Prostate gland (tissue), 2 donors: ENCODE data around the gene TIE1.

Experiments used
- CTCF ChIP-seq, 4 experiments: fragments of 200-600 bp in 2 of 4; fragments of 450-650 bp in 2 of 4; sonication (generic) in 2 of 4; IDR thresholded peaks; 1 replicate in 3 of 4; 2 replicates in 1 of 4; pipeline ENCODE4 v1.5.1; 2016 to 2019; ENCODE audit warnings: antibody characterized with exemption in 4 of 4, mild to moderate bottlenecking in 2 of 4, moderate library complexity in 2 of 4
- POLR2A ChIP-seq: fragments of 450-650 bp; IDR thresholded peaks from one replicate; pipeline ENCODE4 v1.6.1; 2016; ENCODE audit warnings: antibody characterized with exemption, mild to moderate bottlenecking

DNA sequence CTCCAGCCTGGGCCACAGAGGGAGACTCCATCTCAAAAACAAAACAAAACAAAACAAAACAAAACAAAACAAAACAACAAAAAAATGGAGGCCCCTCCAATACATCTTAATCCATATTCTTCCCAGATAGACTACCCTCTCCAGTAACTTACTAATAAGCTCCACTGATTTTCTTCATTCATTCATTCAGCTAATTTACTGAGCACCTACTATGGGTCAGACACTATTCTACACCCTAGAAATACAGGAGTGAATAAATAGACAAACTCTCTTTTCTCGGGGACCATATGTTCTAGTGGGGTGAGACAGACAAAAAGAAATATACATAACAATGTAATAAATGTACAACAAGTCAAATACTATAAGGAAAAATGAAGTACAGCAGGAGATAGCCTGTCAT lies 50.2 kb downstream of the TIE1 start:
- TF ChIP-seq CTCF (IDR thresholded peaks at IDR 0.05) (no peak), POLR2A (no peak)
